GM23338 (cell line): ENCODE data around the gene APOB.

Source experiments
- EZH2 ChIP-seq: fragments of 200-600 bp; sonication (generic); IDR thresholded peaks from one replicate; pipeline ENCODE4 v1.8.0; 2017; ENCODE audit warnings: antibody characterized with exemption, mild to moderate bottlenecking, low read depth; ENCODE audit not compliant: unreplicated experiment
- POLR2AphosphoS5 ChIP-seq: IDR thresholded peaks from 2 replicates; pipeline ENCODE4 v1.6.1; 2016; ENCODE audit warnings: antibody characterized with exemption, low read depth
- TF ChIP-seq, protein P1 (sequence below), 2 experiments: fragments of 200-600 bp in 1 of 2; sonication (generic) in 1 of 2; conservative IDR thresholded peaks; 2 replicates each; pipeline versions ENCODE4 v1.5.1 to v1.6.1; 2016 to 2017; ENCODE audit warnings: antibody characterized with exemption in 2 of 2, low read depth in 2 of 2, mild to moderate bottlenecking in 2 of 2, moderate library complexity in 1 of 2

DNA sequence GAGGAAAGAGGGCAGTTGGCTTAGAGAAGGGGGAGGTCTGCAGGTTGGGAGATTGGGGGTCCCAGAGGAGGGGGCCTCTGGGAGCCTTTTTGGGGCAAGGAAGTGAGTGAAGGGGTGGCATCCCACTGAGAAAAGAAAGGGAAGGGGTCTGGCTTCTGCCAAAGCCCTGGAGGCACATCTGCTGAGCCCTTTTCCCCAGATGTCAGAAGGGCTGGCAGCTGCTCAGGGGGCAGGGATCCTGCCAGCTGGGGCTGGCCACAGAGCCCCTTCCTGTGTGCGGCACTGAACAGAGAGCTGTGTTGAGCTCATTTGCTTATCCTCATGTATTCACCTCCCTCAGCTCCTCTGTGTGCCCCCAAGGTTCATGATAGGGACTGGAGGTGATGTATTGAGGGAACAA lies 54.5 kb downstream of the APOB start:
- TF ChIP-seq, protein P1, sequence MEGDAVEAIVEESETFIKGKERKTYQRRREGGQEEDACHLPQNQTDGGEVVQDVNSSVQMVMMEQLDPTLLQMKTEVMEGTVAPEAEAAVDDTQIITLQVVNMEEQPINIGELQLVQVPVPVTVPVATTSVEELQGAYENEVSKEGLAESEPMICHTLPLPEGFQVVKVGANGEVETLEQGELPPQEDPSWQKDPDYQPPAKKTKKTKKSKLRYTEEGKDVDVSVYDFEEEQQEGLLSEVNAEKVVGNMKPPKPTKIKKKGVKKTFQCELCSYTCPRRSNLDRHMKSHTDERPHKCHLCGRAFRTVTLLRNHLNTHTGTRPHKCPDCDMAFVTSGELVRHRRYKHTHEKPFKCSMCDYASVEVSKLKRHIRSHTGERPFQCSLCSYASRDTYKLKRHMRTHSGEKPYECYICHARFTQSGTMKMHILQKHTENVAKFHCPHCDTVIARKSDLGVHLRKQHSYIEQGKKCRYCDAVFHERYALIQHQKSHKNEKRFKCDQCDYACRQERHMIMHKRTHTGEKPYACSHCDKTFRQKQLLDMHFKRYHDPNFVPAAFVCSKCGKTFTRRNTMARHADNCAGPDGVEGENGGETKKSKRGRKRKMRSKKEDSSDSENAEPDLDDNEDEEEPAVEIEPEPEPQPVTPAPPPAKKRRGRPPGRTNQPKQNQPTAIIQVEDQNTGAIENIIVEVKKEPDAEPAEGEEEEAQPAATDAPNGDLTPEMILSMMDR (conservative IDR thresholded peaks at IDR 0.05; ENCODE audit: low read depth in 2 of 2) = no peak
- TF ChIP-seq EZH2 = no peak
- TF ChIP-seq POLR2AphosphoS5 = no peak
